T-helper 2 cell (primary cell): ENCODE measurements around the gene MEA1.
"Not testable (repeated sequence)": the region's sequence is repeated elsewhere in the genome, so short reads cannot be mapped to it uniquely, and the experiment has no call there.

Experiments used
- DNase-seq, 5 experiments: peaks; one replicate each; pipeline versions ENCODE4 v3.0.0 to v3.0.0-alpha.2; 2012 to 2022
- total RNA-seq, 2 donors: gene quantifications; one replicate each; lab custom pipeline; 2026; lab: John Stamatoyannopoulos, UW

MEA1 gene
- total RNA-seq: 17.1 to 19.7 reads per million in 2 donors

DNA sequence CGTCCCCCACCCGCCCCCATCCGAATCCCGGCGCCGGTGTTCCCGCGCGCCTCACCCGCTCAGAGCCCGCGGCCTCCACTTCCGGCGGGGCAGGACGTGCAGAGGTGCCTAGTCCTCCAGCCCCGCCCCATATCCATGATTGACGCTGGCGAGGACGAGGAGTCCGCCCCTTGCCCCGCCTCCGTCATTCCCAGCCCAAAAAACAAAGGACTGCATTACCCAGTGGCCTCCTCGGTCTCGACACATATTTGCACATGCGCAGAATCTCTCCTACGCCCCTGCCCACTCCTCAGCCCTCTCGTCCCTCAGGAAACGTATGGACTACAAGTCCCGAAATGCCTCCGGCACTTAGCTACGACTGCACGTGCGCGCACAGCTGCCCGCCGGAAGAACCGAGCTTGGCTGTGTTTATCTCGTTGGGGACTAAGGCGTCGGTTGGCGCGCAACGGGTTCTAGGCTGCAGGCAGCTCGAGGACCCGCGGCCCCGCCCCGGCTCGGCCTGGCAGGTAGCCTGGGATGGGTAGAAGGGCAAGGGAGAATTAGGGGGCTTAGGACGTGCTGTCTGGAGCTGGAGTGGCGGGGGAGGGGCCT lies at the start of gene MEA1, which contains the start of gene KLHDC3:
Gene MEA1 (minus strand): TSS at position 104 of the 591 bp plus-strand sequence. CDS start 133 bp downstream, outside the sequence.
Gene KLHDC3 (plus strand): TSS at position 407 of the 591 bp plus-strand sequence. CDS start 2,944 bp downstream, outside the sequence.
- peak; percentile 92 to 100 (median 98) for DNase-seq

DNA sequence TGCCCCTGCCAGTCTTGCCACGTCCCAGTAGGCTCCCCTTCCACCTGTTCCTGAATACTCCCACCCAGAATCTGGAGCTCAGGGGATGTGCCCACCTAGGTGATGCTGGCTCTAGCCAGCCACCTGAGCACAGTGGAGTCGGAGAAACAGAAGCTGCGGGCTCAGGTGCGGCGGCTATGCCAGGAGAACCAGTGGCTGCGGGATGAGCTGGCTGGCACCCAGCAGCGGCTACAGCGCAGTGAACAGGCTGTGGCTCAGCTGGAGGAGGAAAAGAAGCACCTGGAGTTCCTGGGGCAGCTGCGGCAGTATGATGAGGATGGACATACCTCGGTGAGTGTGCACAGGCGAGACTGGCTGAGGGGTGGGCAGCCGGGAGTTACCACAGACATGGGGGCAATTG lies 49.1 kb upstream of the MEA1 start:
- no peak for DNase-seq

DNA sequence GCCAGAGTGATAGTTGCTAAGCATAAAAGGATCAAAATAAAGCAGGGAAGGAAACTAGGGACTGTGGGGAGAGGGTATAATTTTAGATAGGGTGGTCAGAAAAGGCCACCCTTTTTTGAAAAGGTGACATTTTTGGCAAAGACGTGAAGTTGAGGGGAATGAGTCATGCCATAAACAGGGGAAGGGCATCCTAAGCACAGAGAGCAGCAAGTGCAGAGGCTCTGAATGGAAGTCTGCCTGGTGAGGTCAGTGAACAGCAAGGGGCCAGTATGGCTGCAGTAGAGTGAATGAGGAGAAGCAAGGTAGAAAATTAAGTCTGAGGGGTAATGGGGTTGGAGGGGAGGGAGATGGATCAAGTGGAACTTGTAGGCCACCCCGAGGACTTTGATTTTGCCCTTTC lies 48.1 kb upstream of the MEA1 start:
- DNase-seq: no peak

DNA sequence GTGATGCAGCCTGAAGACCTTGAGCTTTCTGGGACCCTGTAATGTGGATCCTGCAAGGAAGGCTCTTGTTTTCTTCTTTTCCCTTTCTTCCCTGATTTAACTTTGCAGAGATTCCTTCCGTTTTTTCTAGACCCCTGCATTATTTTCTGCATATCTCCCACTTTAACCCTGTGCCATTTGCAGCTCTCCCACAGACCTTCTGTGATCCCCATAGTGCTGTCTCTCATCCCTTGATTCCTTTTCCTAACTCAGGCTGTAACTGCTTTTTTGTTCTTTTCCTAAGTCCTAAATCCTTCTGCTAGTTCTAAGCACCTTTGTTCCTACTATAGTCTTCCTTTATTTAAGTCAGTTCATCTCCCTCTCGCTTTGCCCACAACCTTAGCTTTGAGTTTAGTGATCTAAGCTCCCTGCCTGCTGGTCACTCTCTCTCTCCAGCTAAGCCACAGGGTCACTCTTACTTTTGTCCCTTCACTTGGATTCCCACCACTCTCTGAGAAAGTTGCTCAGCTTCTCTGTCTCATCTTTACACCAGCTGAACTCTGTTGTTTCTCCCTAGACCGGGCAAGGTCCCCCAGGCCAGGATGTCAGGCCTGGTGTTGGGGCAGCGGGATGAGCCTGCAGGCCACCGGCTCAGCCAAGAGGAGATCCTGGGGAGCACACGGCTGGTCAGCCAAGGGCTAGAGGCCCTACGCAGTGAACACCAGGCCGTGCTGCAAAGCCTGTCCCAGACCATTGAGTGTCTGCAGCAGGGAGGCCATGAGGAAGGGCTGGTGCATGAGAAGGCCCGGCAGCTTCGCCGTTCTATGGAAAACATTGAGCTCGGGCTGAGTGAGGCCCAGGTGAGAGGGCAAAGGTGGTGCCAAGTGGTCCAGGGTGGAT lies 47.2 kb upstream of the MEA1 start:
- no peak for DNase-seq

DNA sequence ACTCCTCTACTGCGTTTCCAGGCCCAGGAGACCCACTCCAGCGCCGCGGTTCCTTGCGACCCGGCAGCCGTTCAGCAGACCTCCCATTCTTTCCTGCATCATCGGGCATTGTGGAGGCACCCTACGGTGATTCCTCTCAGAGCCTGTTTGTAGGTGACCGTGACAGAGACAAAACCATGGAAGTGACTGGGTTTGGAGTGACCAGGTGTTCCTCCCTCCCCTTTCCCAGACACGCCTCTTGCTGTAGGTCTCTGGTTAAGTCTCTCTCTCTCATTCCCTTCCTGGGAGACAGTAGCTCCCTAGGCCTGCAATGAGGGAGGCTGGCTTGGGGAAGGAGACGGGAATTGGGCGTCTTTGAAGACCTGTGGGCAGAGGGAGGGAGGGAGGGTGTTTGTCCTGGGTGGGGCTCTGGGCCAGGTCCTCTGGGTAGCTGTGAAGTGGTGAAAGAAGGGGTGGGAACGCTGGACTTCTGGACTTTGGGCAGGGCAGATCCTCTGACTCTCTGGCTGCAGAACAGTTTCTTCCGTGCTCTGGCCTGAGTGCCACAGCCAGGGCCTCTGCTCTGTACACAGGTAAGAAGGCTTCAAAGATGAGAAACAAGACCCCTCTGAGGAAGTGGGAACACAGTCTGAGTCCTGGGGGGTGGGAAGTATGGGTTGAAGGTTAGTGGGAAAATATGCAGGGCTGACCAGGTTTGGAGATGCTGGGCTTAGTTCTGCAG lies 46.4 kb upstream of the MEA1 start:
- no peak for DNase-seq

DNA sequence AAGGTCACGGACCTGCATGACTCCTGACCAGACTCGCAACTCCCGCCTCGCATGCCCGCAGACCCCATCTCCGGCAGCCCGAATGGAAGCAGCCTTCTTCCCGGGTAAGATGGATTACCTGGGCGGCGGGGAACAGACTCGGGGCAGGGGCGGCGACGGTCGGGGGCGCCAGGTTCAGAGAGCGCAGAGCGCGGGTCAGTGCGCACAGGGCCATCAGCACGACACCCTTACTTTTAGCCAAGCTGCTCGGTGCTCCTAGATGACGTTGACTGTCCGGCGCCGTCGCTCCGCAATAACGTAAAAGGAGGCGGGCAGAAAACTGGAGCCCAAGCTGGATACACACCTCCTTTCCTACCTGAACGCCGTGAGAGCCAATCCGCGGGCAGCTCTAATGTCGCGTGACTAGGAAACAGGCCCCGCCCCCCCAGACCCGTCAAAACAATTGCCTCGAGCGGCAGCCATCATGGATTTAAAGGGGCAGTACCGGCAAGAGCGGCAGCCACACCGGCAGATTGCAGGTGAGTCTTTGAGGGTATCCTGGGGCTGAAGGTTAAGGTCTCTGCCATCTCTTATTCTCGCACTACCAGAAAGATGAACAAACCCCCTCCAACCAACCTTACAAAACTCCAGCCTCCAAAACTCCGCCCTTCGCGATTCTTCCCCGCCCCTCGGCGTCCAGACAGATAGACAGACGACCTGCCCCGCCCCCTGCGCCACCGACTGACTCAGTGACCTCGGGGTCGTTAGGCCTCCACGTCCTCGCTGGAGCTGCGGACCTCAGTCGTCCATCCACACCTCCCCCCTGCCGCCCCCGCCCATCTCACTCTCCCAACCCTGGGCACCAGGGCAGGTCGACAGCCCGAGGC lies 45.7 kb upstream of the MEA1 start, which contains the start of the genes KLC4 and MRPL2:
Gene KLC4 (plus strand): TSS at position 464 of the 866 bp plus-strand sequence. CDS start 1,705 bp downstream, outside the sequence.
Gene MRPL2 (minus strand): TSS at position 267 of the 866 bp plus-strand sequence. CDS start 53 bp downstream, at position 214.
- peak; percentile 90 to 99 (median 96) for DNase-seq

DNA sequence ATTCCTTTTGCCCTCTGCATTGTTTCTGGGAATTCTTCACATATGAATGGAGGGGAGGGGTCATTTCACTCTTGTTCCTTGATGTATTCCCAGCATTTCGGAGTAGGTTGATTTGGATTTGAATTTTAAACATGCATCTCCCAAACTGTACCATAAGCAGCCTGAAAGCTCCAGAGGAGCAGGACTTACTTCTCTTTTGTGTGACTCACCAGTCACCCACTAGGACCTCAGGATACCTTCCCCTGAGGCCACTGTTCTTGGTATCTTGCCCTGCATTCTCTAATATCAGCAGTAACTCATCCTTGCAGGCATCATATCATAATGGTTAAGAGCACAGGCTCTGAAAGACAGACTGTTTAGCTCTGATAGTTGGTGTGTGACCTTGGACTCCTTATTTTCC lies 44.8 kb upstream of the MEA1 start:
- DNase-seq: no peak

DNA sequence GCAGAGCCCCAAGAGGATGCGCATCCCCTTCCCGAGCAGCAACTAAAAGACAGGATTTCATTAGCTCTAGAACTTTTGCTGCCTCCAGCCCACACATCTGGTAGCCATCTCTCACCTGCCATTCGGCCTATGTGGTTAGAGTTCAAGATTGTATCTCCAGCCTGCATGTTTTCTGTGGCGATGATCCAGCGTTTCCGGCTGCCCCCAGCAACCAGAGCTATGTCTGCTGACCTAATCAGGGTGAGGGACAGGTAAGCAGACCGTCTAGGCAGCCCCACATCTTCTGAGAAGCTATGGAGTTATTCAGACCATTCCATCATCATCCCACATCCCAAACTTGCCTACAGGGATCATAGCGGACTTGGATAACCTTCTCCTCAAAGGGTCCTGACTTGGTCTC lies 42.2 kb upstream of the MEA1 start:
- no peak for DNase-seq

DNA sequence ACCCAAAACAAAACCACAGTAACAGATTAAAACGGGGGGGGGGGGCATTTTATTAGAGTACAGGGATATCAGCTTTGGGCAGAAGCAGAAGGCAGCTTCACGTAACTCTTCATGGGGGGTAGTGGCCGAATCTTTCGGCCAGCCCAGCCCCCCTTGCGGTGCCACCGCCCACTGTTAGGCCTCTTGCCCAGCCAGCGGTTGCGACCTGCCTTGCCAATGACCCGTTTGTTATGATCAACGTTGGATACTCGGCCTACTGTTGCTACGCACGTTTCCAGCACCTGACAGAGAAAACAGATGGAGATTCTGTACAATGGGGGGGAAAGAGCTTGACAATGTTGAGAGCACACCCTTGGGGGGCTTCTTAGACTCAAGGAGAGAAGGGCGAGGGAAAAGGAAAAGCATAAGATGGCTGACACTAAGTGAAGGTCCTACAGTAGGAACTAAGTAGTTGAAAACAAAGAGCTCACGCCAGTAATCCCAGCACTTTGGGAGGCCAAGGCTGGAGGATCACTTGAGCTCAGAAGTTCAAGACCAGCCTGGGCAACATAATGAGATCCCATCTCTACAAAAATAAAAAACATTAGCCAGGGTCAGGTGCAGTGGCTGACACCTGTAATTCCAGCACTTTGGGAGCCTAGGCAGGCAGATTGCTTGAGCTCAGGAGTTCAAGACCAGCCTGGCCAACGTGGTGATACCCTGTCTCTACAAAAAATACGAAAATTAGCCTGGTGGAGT lies 40.6 kb upstream of the MEA1 start:
- DNase-seq: no peak

DNA sequence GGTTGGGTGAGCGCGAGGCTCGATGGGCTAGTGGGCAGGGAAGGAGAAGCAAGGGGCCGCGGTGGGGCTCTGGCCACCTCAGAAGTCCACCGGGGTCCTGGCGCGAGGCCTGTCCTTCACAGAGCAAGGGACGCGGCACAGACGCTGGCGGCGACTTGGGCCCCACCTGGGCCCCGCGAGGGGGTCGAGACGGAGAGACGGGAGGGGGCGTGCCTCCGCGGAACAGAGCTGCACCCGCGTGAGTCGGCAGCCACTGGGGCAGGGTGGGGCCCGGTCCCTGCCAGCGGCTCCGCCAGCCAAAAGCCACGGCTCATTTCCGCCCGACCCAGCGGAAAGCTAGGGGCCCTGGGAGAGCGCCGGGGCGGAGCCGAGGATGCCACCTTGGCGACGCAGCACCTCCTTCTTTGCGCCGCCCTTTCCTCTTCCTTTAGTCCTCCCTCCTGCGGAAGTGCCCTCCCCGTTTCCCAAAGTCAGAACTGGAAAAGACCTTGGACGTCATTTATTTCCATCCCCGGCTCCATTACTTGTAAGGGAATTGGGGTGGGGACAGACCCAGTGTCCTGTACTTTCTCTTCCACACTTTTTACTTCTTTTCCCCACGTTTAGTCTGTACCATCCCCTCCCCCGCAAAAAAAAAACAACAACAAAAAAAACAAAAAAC lies 39.9 kb upstream of the MEA1 start, which contains the start of gene CUL7:
Gene CUL7 (minus strand): TSS at position 307 of the 661 bp plus-strand sequence. CDS start 1,063 bp downstream, outside the sequence.
- peak; percentile 67 to 96 (median 86) for DNase-seq

DNA sequence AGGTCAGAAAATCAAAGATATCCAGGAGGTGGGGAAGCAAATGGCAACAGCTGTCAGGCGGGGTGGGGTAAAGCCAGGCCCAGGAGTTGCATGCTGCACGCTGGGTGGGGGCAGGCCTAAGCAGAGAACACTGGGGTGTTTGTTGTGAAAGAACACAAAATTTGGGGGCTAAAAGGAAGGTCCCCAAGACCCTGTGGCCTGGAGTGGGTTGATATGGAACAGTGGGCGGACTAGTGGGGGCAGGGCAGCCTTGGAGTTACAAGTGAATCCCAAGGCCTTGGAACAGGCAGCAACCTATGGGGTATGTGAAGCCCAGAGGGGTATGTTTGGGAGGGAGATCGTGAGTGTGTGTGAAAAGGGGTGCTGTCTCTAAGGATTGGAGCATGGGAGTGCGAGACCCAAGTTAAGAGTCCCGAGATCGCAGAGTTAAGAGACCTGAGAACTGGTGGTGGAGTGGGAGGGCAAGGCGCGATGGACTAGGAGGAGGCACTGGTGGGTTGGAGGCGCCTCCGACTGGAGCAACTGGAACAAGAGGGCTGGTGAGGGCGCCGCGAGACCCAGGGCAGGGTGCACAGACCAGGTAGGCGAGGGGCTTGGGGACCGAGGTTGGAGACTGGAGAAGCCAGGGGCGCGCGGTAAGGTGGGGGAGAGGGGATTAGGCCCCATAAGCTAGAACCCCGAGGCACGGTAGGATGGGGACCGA lies 39.2 kb upstream of the MEA1 start:
- peak in 2 of 5 experiments; percentile 7 to 43 for DNase-seq

DNA sequence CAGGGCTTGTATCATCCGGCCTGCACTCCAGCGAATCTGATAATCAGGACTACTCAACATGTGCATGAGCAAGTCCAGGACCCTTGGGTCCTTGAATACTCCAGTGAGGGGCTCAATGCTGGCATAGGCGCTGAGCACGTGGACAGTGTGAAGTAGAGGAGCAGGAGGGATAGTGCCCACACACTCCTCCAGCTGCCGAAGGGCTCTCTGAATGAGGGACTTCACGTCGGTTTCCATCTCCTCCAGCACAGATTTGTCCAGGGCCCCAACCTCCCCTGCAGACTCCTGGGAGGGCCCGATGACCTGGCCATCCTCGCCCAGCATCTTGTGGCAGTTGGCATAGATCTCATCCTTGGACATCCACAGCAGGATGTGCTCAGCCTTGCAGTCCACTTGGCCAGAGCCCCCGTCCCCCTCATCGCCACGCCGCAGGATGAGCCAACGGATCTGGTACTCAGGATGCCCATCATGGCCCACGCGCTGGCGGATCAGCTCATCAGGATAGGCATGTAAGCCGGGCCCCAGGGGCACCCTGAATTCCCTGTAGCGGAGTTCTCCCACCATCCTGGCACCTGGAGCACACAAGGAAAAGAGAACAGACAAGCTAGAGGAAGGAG lies 38.6 kb upstream of the MEA1 start:
- no peak for DNase-seq

DNA sequence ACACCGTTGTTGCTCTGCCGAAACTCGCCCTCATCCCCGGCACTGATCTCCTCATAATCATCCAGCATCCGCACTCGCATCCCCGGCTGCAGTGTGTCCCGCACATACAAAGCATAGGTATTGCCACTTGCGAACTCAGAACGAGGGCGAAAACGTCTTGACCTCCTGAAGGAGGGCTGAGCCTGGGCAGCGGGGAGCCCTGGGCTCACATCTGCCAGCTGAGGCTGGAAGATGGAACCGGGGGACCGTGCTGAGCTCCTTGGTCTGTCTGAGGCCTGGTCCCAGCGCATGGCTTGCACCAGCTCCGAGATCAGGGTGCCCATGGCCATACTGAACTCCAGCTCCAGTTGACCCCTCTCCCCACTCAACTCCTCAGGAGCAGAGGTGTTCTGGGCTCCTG lies 37.2 kb upstream of the MEA1 start:
- no peak for DNase-seq

DNA sequence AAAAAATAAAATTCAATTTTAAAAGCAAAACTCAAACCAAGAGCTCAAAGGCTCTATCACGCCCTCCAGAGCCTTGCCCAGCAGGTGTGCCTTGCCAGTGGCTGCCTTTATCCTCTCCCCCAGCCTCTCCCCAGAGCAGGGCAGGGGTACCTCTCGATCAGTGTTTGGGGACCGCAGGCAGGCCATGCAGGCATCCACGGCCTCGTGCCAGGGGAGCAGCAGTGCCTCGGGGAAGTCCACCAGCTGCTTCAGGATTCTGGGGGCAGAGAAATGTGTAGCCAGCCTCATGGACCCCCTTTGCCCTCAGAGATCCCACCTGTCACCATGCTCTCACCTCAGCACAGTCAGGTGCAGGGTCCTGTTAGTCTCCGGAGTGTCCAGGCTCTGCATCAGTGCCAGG lies 34.3 kb upstream of the MEA1 start:
- no peak for DNase-seq

DNA sequence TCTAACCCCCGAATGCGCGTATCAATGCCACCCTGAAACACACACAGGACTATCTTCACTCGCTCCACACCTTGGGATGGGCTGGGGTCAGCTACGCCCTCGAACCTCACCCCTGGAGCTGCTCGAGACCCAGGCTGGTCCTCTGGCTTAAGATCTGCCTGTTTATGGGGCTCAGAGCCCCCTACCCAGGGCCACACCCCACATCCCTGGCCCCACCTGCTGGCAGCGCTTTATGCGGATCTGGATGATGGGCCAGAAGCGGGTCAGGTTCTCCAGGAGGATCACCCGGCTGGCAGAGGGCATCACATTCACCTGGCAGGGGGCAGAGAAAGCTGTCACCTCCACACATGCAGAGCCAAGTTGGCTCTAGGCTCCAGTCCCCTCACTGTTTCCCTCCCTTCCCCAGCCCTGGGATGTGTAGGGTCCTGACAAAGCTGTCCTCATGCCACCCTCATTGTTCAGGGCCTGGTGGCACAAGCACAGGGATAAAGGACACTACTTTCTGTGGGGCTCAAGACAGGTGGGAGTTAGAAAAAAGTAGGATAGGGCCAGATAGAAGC lies 31.7 kb upstream of the MEA1 start:
- no peak for DNase-seq

DNA sequence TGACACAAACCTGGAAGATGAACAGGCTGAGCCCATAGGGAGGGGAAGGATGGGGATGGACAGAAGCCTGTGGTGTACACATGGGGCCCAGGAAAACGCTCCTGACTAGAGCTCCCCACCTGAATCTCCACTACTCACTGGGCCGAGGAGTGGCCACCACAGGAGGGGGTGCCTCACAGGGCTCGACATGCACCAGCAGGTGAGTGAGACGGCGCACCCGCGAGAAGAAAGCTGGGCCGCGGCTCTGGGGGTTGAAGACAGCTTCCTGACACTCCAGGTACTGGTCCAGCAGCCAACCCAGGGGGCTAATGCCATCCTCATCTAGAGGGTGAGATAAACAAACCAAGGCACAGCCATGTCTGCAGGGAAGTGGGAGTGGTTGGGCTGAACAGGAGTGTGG lies 29.6 kb upstream of the MEA1 start:
- DNase-seq: no peak

DNA sequence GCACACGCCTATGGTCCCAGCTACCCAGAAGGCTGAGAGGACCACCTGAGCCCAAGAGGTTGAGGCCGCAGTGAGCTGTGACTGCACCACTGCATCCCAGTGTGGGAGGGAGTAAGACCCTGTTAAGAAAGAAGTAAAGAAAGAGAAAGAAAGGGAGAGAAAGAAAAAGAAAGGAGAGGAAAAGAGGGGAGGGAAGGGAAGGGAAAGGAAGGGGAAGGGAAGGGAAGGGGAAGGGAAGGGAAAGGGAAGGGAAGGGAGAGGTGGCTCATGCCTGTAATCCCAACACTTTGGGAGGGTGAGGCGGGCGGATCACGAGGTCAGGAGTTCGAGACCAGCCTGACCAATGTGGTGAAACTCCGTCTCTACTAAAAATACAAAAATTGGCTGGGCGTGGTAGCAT lies 27.7 kb upstream of the MEA1 start:
- not testable (repeated sequence) for DNase-seq

DNA sequence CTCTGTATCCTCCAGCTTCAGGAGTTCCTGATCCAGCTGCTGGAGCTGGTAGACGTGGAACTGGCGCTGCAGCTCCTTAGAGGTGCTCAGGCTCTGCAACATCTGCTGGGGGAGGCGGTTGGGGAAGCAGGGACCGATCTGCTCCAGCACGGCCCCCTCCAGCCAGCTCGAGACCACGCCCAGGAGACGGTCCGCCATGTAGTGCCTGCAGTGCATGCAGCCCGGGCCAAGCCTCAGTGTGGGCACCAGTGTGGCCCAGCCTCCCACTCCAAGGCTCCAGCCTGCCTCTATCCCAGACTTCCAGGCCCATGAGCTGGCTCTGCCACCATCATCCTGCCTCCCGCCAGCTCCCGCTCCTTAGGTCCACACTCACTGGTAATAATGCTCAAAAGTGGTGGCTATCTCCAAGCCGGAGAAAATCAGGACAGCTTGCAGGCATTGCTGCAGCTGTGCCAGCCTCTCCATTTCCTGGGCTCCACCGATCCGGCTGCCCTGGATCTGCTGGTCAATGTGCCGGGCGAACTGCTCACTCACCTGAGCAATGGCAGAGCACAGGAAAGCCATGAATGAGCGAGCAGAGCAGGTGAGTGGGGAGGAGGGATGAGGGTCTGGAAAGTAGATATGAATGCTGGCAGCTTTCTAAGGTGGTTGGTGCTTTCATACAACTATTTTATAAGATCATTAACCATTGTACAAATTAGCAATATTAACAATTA lies 27.0 kb upstream of the MEA1 start:
- no peak for DNase-seq
